ENCODE measurements around the gene RAB3A. TPM values are rescaled to one million over a fixed set of nuclear protein-coding genes. Genes with fewer than 3 reads are reported as not detected.

Gene RAB3A
- total and polyA plus RNA-seq, 9 of the 15 experiments (the other 6 are each of a cell fraction or from before 2014, with no cell fraction given), result 0.17 to 5.1 (median 0.90) TPM; not detected in 1

DNA sequence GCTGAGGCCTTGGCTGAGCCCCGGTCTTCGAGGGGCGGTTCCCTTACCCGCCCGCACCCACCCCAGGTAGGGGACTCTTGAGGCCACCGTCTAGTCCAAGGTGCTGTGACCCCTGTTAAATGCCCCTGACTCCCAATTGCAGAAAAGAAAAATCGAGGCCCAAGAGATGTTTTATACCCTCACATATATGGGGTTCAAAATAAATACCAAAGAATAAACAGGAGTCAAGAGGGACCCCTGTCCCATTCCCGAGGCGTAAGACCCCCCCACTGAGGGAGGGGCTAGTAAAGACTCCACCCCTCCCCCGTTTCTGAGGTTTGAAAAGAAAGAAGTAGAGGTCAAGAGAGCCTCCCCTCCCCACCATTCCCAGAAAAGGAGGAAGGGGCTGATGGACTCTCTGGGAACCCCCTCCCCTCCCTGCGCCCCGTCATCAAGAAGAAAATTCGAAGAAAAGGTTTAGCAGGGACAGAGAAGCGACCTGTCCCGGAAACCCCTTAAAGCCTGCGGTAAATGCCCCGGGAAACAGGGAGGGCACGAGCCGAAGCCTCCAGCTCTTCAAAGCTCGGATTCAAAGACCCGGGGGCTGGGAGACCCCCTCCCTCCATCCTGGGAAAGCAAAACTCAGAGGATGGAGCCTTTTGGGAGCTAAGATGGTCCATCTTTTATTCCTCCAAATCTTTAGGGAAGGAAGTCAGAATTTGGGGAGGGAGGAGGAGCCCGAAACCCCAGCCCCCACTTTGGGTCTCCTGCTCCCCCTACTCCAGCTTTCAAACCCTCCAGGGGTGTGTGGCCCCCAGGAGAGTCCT is 755 bp upstream of the RAB3A start (continued):
- TF ChIP-seq ZKSCAN1 (IDR thresholded peaks at IDR 0.05; ENCODE audit: low read depth, low read length), result no peak
- no peak for TF ChIP-seq MBD1 (CRISPR knock-in tag; IDR thresholded peaks at IDR 0.05)
- no peak for TF ChIP-seq AFF4 (CRISPR knock-in tag; IDR thresholded peaks at IDR 0.05)
- TF ChIP-seq ZBTB11 (CRISPR knock-in tag; IDR thresholded peaks at IDR 0.05), result no peak
- TF ChIP-seq PCBP1 (IDR thresholded peaks at IDR 0.05; ENCODE audit: low read depth, low read length, poor library complexity, severe bottlenecking), result no peak
- TF ChIP-seq, protein P1, sequence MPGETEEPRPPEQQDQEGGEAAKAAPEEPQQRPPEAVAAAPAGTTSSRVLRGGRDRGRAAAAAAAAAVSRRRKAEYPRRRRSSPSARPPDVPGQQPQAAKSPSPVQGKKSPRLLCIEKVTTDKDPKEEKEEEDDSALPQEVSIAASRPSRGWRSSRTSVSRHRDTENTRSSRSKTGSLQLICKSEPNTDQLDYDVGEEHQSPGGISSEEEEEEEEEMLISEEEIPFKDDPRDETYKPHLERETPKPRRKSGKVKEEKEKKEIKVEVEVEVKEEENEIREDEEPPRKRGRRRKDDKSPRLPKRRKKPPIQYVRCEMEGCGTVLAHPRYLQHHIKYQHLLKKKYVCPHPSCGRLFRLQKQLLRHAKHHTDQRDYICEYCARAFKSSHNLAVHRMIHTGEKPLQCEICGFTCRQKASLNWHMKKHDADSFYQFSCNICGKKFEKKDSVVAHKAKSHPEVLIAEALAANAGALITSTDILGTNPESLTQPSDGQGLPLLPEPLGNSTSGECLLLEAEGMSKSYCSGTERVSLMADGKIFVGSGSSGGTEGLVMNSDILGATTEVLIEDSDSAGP (CRISPR knock-in tag; IDR thresholded peaks at IDR 0.05), result no peak
- no peak for TF ChIP-seq KLF16 (IDR thresholded peaks at IDR 0.05)
- no peak; the same call in 1 of the 2 replicates for TF ChIP-seq MYBL2 (IDR thresholded peaks at IDR 0.05; ENCODE audit: low read depth)
- no peak for TF ChIP-seq MYBL2 (CRISPR knock-in tag; IDR thresholded peaks at IDR 0.05; ENCODE audit: borderline replicate concordance)
- TF ChIP-seq SIN3B (IDR thresholded peaks at IDR 0.05; ENCODE audit: low read depth), result no peak
- TF ChIP-seq L3MBTL2 (IDR thresholded peaks at IDR 0.05), result no peak
- no peak for TF ChIP-seq ZNF695 (CRISPR knock-in tag; IDR thresholded peaks at IDR 0.05)
- no peak for TF ChIP-seq CEBPG (CRISPR knock-in tag; IDR thresholded peaks at IDR 0.05)
- no peak for TF ChIP-seq CEBPG (tag; conservative IDR thresholded peaks at IDR 0.05 in 1 of 2, IDR thresholded peaks at IDR 0.05 in 1 of 2)
- no peak for TF ChIP-seq SRSF9 (IDR thresholded peaks at IDR 0.05; ENCODE audit: borderline replicate concordance, low read depth, low read length)
- no peak; the same call in 1 of the 2 replicates for TF ChIP-seq PML (IDR thresholded peaks at IDR 0.05; ENCODE audit: low read length)
